GM19043 (cell line): Measurements from ENCODE around the gene OIT3.

Experiments used
- ATAC-seq: cut with Tn5 transposase; IDR thresholded peaks from one replicate; pipeline ENCODE4 v1.9.1; 2021; ENCODE audit warnings: low read depth; ENCODE audit not compliant: unreplicated experiment

The OIT3 gene

GRCh38 chr10:72948762-72949161, 55.2 kb downstream of the OIT3 start:
- no peak for ATAC-seq

- ATAC-seq: no peak
These were observed 58.2 kb downstream of the OIT3 start for GRCh38 chr10:72951760-72952159.

GRCh38 chr10:72952189-72952588, 58.6 kb downstream of the OIT3 start:
- no peak for ATAC-seq

- ATAC-seq: no peak
These were observed 59.2 kb downstream of the OIT3 start for GRCh38 chr10:72952642-72953158.

GRCh38 chr10:72953687-72954086, 60.1 kb downstream of the OIT3 start:
- no peak for ATAC-seq

GRCh38 chr10:72954230-72954595, 60.7 kb downstream of the OIT3 start:
- ATAC-seq: no peak

GRCh38 chr10:72954596-72955554, 61.3 kb downstream of the OIT3 start, which contains the start of gene PLA2G12B:
TSS of gene PLA2G12B (minus strand) at chr10:72954806. CDS start at chr10:72954685, 121 bp downstream.
- ATAC-seq: no peak

- no peak for ATAC-seq
These were observed 62.5 kb downstream of the OIT3 start for GRCh38 chr10:72956001-72956400.

- no peak for ATAC-seq
These were observed 83.3 kb downstream of the OIT3 start for GRCh38 chr10:72976886-72977285.

GRCh38 chr10:72979709-72980108, 86.2 kb downstream of the OIT3 start:
- ATAC-seq: no peak

- ATAC-seq: no peak
These were observed 86.8 kb downstream of the OIT3 start for GRCh38 chr10:72980348-72980747.

GRCh38 chr10:72981028-72981881, 87.7 kb downstream of the OIT3 start:
- ATAC-seq: no peak

- ATAC-seq: no peak
These were observed 88.5 kb downstream of the OIT3 start for GRCh38 chr10:72981882-72982529.
